CD8-positive, alpha-beta memory T cell (primary cell): Measurements from ENCODE around the gene PIAS1. TPM values are rescaled to one million over a fixed set of nuclear protein-coding genes. Genes with fewer than 3 reads are reported as not detected.
"Not testable (repeated sequence)": the region's sequence is repeated elsewhere in the genome, so short reads cannot be mapped to it uniquely, and the experiment has no call there.

Source experiments
- CTCF ChIA-PET: fragments of 350-600 bp; sonication (Branson Sonifier 250); formaldehyde crosslinking; loops from one replicate; lab custom pipeline; 2021; ENCODE audit warnings: antibody characterized with exemption; lab: Charles Lee
- POLR2A ChIA-PET: fragments of 350-600 bp; sonication (Branson Sonifier 250); formaldehyde crosslinking; loops from one replicate; lab custom pipeline; 2021; ENCODE audit warnings: antibody characterized with exemption; lab: Charles Lee
- DNase-seq, 5 donors: peaks; one replicate each; pipeline versions ENCODE4 v3.0.0 to v3.0.0-alpha.2; 2020 to 2022; ENCODE audit warnings: mixed read lengths in 1 of 5
- H3K27ac ChIP-seq: one replicate; pipeline ENCODE4 v1.7.0; 2013; ENCODE audit warnings: low read depth, mild to moderate bottlenecking, low read length, moderate library complexity
- H3K27me3 ChIP-seq: 2 replicates; pipeline ENCODE4 v1.7.0; 2013; ENCODE audit warnings: low read length, mild to moderate bottlenecking; ENCODE audit not compliant: insufficient read depth, poor library complexity, severe bottlenecking
- H3K36me3 ChIP-seq: 2 replicates; pipeline ENCODE4 v1.7.0; 2013; ENCODE audit warnings: mild to moderate bottlenecking, low read length, moderate library complexity; ENCODE audit not compliant: insufficient read depth
- H3K4me1 ChIP-seq: 2 replicates; pipeline ENCODE4 v1.7.0; 2013; ENCODE audit warnings: mild to moderate bottlenecking, low read length, moderate library complexity; ENCODE audit not compliant: insufficient read depth
- H3K4me3 ChIP-seq: 2 replicates; pipeline ENCODE4 v1.7.0; 2013; ENCODE audit warnings: mild to moderate bottlenecking, low read length
- H3K9me3 ChIP-seq: 2 replicates; pipeline ENCODE4 v1.7.0; 2013; ENCODE audit warnings: mild to moderate bottlenecking, low read length
- H3K27ac Mint-ChIP-seq, 8 donors: one replicate each; pipeline ENCODE4 v1.8.0; 2020 to 2021; ENCODE audit warnings: mixed read lengths in 8 of 8, mild to moderate bottlenecking in 6 of 8, inconsistent platforms in 3 of 8, moderate library complexity in 3 of 8
- H3K27me3 Mint-ChIP-seq, 2 donors: one replicate each; pipeline ENCODE4 v1.8.0; 2020 to 2021; ENCODE audit warnings: mixed read lengths in 2 of 2, mild to moderate bottlenecking in 1 of 2, moderate library complexity in 1 of 2
- H3K36me3 Mint-ChIP-seq, 3 donors: one replicate each; pipeline ENCODE4 v1.8.0; 2020 to 2021; ENCODE audit warnings: mixed read lengths in 3 of 3, inconsistent platforms in 1 of 3, mild to moderate bottlenecking in 1 of 3
- H3K4me1 Mint-ChIP-seq, 3 donors: one replicate each; pipeline ENCODE4 v1.8.0; 2020 to 2021; ENCODE audit warnings: mixed read lengths in 3 of 3, inconsistent platforms in 1 of 3, mild to moderate bottlenecking in 1 of 3
- H3K4me3 Mint-ChIP-seq, 7 donors: one replicate each; pipeline ENCODE4 v1.8.0; 2020 to 2021; ENCODE audit warnings: mixed read lengths in 7 of 7, mild to moderate bottlenecking in 6 of 7, moderate library complexity in 4 of 7, inconsistent platforms in 2 of 7
- H3K9me3 Mint-ChIP-seq, 5 donors: one replicate each; pipeline ENCODE4 v1.8.0; 2020 to 2022; ENCODE audit warnings: mixed read lengths in 5 of 5, mild to moderate bottlenecking in 3 of 5, moderate library complexity in 2 of 5, inconsistent platforms in 1 of 5
- polyA plus RNA-seq: library from polyadenylated mRNA; unstranded; fragments of 300-500 nt; fragmentation: Illumina TruSeq; gene quantifications from one replicate; pipeline ENCODE4 v1.2.3, GENCODE V29; 2021
- total RNA-seq, 2 experiments: library from RNA; stranded (reverse); gene quantifications; one replicate each; pipeline ENCODE4 v1.2.3, GENCODE V29; 2021

The PIAS1 gene
- total and polyA plus RNA-seq, 3 experiments from 2014 or later: 25.5 to 127 (median 30.2) TPM

GRCh38 chr15:68152342-68152741 is 98.2 kb downstream of the PIAS1 start:
- Histone ChIP-seq H3K9me3 (no peaks in the 10 kb centered on the region), H3K4me3 (no peak overlapping the region), H3K27me3 (no peaks in the 10 kb centered on the region), H3K36me3 (peaks cover 8% of the 10 kb centered on the region), H3K27ac (no peak overlapping the region), H3K4me1 (no peaks in the 10 kb centered on the region)
- Mint-ChIP-seq H3K4me3 (no peak overlapping the region), H3K27ac (peak overlapping the region in 1 of 8 donors; percentile 71), H3K36me3 (peaks cover 0 to 45% (median 17%) of the 10 kb centered on the region in 3 donors), H3K9me3 (no peaks in the 10 kb centered on the region), H3K4me1 (peaks cover 22 to 25% (median 22%) of the 10 kb centered on the region in 3 donors), H3K27me3 (no peaks in the 10 kb centered on the region)
- ChIA-PET CTCF (interaction anchor here (1.4 to 1.8 kb wide), 2 partner anchors 16 to 289 kb away, joined by 3 to 4 read pairs; no protein-coding TSS in a partner anchor), POLR2A (interaction anchor here (0.6 kb wide), 1 partner anchor 43 kb away, joined by 6 read pairs; no protein-coding TSS in a partner anchor)
- DNase-seq: no peak

GRCh38 chr15:68154923-68155559 is 100.9 kb downstream of the PIAS1 start:
- H3K4me1 ChIP-seq: no peaks in the 10 kb centered on the region
- H3K27me3 ChIP-seq: no peaks in the 10 kb centered on the region
- H3K4me1 Mint-ChIP-seq: peaks cover 7 to 11% (median 9%) of the 10 kb centered on the region in 3 donors
- H3K4me3 ChIP-seq: no peak overlapping the region
- H3K27ac ChIP-seq: no peak overlapping the region
- ChIA-PET CTCF (interaction anchor here (0.6 to 1.8 kb wide), 2 partner anchors 9 to 10 kb away, joined by 3 to 7 read pairs; no protein-coding TSS in a partner anchor), POLR2A (no interaction called here)
- H3K4me3 Mint-ChIP-seq: no peak overlapping the region
- no peaks in the 10 kb centered on the region for H3K9me3 ChIP-seq
- H3K36me3 Mint-ChIP-seq: peaks cover 2 to 42% (median 14%) of the 10 kb centered on the region in 3 donors
- peaks cover 12% of the 10 kb centered on the region for H3K36me3 ChIP-seq
- H3K9me3 Mint-ChIP-seq: no peaks in the 10 kb centered on the region
- no peaks in the 10 kb centered on the region for H3K27me3 Mint-ChIP-seq
- no peak overlapping the region for H3K27ac Mint-ChIP-seq
- peak in 1 of 5 donors; percentile 19 for DNase-seq

- Histone ChIP-seq H3K27ac (no peak overlapping the region), H3K9me3 (no peaks in the 10 kb centered on the region), H3K4me1 (no peaks in the 10 kb centered on the region), H3K4me3 (no peak overlapping the region), H3K27me3 (no peaks in the 10 kb centered on the region), H3K36me3 (peaks cover 15% of the 10 kb centered on the region)
- no peaks in the 10 kb centered on the region for H3K27me3 Mint-ChIP-seq
- peaks cover 10 to 14% (median 11%) of the 10 kb centered on the region in 3 donors for H3K4me1 Mint-ChIP-seq
- no peak for DNase-seq
- peaks cover 15 to 52% (median 26%) of the 10 kb centered on the region in 3 donors for H3K36me3 Mint-ChIP-seq
- no peak overlapping the region for H3K4me3 Mint-ChIP-seq
- ChIA-PET POLR2A (no interaction called here), CTCF (no interaction called here)
- H3K9me3 Mint-ChIP-seq: no peaks in the 10 kb centered on the region
- H3K27ac Mint-ChIP-seq: no peak overlapping the region
These were observed 103.0 kb downstream of the PIAS1 start for GRCh38 chr15:68157074-68157473.

- ChIA-PET POLR2A (no interaction called here), CTCF (no interaction called here)
- H3K4me3 Mint-ChIP-seq: no peak overlapping the region
- H3K27me3 Mint-ChIP-seq: no peaks in the 10 kb centered on the region
- Histone ChIP-seq H3K9me3 (no peaks in the 10 kb centered on the region), H3K27ac (no peak overlapping the region), H3K36me3 (peaks cover 15% of the 10 kb centered on the region), H3K27me3 (no peaks in the 10 kb centered on the region), H3K4me1 (no peaks in the 10 kb centered on the region), H3K4me3 (no peak overlapping the region)
- peaks cover 18 to 52% (median 21%) of the 10 kb centered on the region in 3 donors for H3K36me3 Mint-ChIP-seq
- peaks cover 10 to 13% (median 12%) of the 10 kb centered on the region in 3 donors for H3K4me1 Mint-ChIP-seq
- DNase-seq: no peak
- no peaks in the 10 kb centered on the region for H3K9me3 Mint-ChIP-seq
- H3K27ac Mint-ChIP-seq: no peak overlapping the region
These were observed 104.0 kb downstream of the PIAS1 start for GRCh38 chr15:68158046-68158628.

- ChIA-PET CTCF (interaction anchor here (1.6 kb wide), 1 partner anchor 9 kb away, joined by 7 read pairs; no protein-coding TSS in a partner anchor), POLR2A (no interaction called here)
- Histone ChIP-seq H3K36me3 (peaks cover 3% of the 10 kb centered on the region), H3K27ac (no peak overlapping the region), H3K4me1 (no peaks in the 10 kb centered on the region), H3K4me3 (no peak overlapping the region), H3K9me3 (no peaks in the 10 kb centered on the region), H3K27me3 (no peaks in the 10 kb centered on the region)
- H3K4me1 Mint-ChIP-seq: peaks cover 8 to 18% (median 16%) of the 10 kb centered on the region in 3 donors
- H3K27ac Mint-ChIP-seq: peak overlapping the region in 2 of 8 donors; percentile 47 to 61
- no peak overlapping the region for H3K4me3 Mint-ChIP-seq
- no peaks in the 10 kb centered on the region for H3K27me3 Mint-ChIP-seq
- DNase-seq: no peak
- H3K36me3 Mint-ChIP-seq: peaks cover 22 to 60% (median 24%) of the 10 kb centered on the region in 3 donors
- H3K9me3 Mint-ChIP-seq: no peaks in the 10 kb centered on the region
These were observed 109.1 kb downstream of the PIAS1 start for GRCh38 chr15:68163191-68163590.

GRCh38 chr15:68166847-68167246 is 112.7 kb downstream of the PIAS1 start:
- H3K27me3 ChIP-seq: no peaks in the 10 kb centered on the region

GRCh38 chr15:68172037-68172436 is 117.9 kb downstream of the PIAS1 start:
- peaks cover 12% of the 10 kb centered on the region for H3K36me3 ChIP-seq
- H3K4me3 ChIP-seq, H3K4me1 Mint-ChIP-seq, H3K9me3 ChIP-seq, CTCF ChIA-PET, H3K27ac ChIP-seq, H3K4me1 ChIP-seq, H3K4me3 Mint-ChIP-seq, POLR2A ChIA-PET, H3K9me3 Mint-ChIP-seq, H3K27me3 Mint-ChIP-seq, H3K27me3 ChIP-seq, DNase-seq: not testable (repeated sequence)
- peak overlapping the region in 1 of 8 donors; percentile 50 for H3K27ac Mint-ChIP-seq
- H3K36me3 Mint-ChIP-seq: peaks cover 12 to 72% (median 13%) of the 10 kb centered on the region in 3 donors

More at GRCh38 chr15:68166847-68167246, 112.7 kb downstream of the PIAS1 start:
- H3K4me1 ChIP-seq: no peaks in the 10 kb centered on the region
- Mint-ChIP-seq H3K27me3 (no peaks in the 10 kb centered on the region), H3K4me1 (peaks cover 8 to 16% (median 10%) of the 10 kb centered on the region in 3 donors), H3K4me3 (no peak overlapping the region), H3K27ac (peak overlapping the region in 2 of 8 donors; percentile 10 to 79), H3K36me3 (peaks cover 7 to 63% (median 15%) of the 10 kb centered on the region in 3 donors), H3K9me3 (no peaks in the 10 kb centered on the region)
- ChIA-PET CTCF (no interaction called here), POLR2A (no interaction called here)
- H3K36me3 ChIP-seq: no peaks in the 10 kb centered on the region
- DNase-seq: no peak
- no peak overlapping the region for H3K27ac ChIP-seq
- no peak overlapping the region for H3K4me3 ChIP-seq
- no peaks in the 10 kb centered on the region for H3K9me3 ChIP-seq

- H3K27me3 Mint-ChIP-seq: no peaks in the 10 kb centered on the region
- CTCF ChIA-PET: no interaction called here
- Histone ChIP-seq H3K27me3 (no peaks in the 10 kb centered on the region), H3K9me3 (no peaks in the 10 kb centered on the region), H3K36me3 (peaks cover 22% of the 10 kb centered on the region), H3K4me3 (no peak overlapping the region), H3K4me1 (no peaks in the 10 kb centered on the region), H3K27ac (no peak overlapping the region)
- DNase-seq: no peak
- peak overlapping the region in 1 of 8 donors; percentile 60 for H3K27ac Mint-ChIP-seq
- POLR2A ChIA-PET: no interaction called here
- H3K4me3 Mint-ChIP-seq: no peak overlapping the region
- H3K4me1 Mint-ChIP-seq: peaks cover 0 to 6% (median 2%) of the 10 kb centered on the region in 3 donors
- H3K36me3 Mint-ChIP-seq: peaks cover 13 to 80% (median 15%) of the 10 kb centered on the region in 3 donors
- no peaks in the 10 kb centered on the region for H3K9me3 Mint-ChIP-seq
These were observed 119.0 kb downstream of the PIAS1 start for GRCh38 chr15:68173119-68173518.
